Measurements from ENCODE around the gene SPNS3. TPM values are rescaled to one million over a fixed set of nuclear protein-coding genes. Genes with fewer than 3 reads are reported as not detected.

SPNS3 gene
- total and polyA plus RNA-seq, 2 of the 8 experiments (the other 6 are each of a cell fraction or from before 2014, with no cell fraction given) = not detected

DNA sequence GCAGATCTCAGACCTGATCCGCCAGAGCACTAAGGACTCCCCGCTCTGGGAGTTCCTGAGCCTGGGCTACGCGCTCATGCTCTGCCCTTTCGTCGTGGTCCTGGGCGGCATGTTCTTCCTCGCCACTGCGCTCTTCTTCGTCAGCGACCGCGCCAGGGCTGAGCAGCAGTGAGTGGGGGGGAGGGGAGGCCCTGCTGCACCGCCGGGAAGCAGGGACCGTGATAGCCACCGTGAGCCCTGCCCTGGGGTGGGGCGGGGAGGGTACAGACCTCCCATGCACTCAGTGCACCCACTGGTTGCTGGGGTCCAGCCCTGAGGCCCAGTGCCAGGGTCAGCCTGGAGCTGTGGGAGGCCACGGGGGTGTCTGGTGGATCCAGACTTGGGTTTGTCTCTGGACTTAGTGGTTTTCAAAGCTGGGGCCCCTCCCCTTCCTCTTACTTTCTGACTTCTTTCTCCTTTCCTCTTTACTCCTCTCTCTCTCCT is 102.6 kb downstream of the SPNS3 start (continued):
- TF ChIP-seq, protein P1, sequence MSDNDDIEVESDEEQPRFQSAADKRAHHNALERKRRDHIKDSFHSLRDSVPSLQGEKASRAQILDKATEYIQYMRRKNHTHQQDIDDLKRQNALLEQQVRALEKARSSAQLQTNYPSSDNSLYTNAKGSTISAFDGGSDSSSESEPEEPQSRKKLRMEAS (IDR thresholded peaks at IDR 0.05) = peak; percentile 72
- TF ChIP-seq TAF7 (optimal IDR thresholded peaks at IDR 0.05; ENCODE audit: borderline replicate concordance, low read depth, low read length) (no peak), SP1 (IDR thresholded peaks at IDR 0.05; ENCODE audit: low read depth, low read length) (no peak)
